GM23338 (cell line): ENCODE data around the gene NCAPD2. TPM values are rescaled to one million over a fixed set of nuclear protein-coding genes. Genes with fewer than 3 reads are reported as not detected.
"Not testable (repeated sequence)": the region's sequence is repeated elsewhere in the genome, so short reads cannot be mapped to it uniquely, and the experiment has no call there.

ENCODE experiments used
- ATAC-seq: fragments of 200-7000 bp; cut with Tn5 transposase; 3 replicates; pipeline ENCODE4 v1.9.1; 2020
- DNase-seq: peaks from one replicate; pipeline ENCODE4 v3.0.0-alpha.2; 2015; ENCODE audit warnings: low spot score
- H2AFZ ChIP-seq: fragments of 200-600 bp; sonication (generic); 2 replicates; pipeline ENCODE4 v1.8.0; 2016; ENCODE audit warnings: antibody characterized with exemption, mild to moderate bottlenecking, moderate library complexity
- H3F3A ChIP-seq: fragments of 200-600 bp; sonication (generic); replicated peaks from 2 replicates; pipeline ENCODE4 v1.8.0; 2017; ENCODE audit warnings: antibody characterized with exemption, mixed run types, low read depth
- H3K27ac ChIP-seq: fragments of 200-600 bp; sonication (generic); 2 replicates; pipeline ENCODE4 v1.6.1; 2016; ENCODE audit warnings: low read depth
- H3K27me3 ChIP-seq: fragments of 200-600 bp; sonication (generic); 2 replicates; pipeline ENCODE4 v1.8.0; 2016; ENCODE audit warnings: mild to moderate bottlenecking, mixed run types, moderate library complexity; ENCODE audit not compliant: insufficient read depth
- H3K36me3 ChIP-seq: fragments of 200-600 bp; sonication (generic); 2 replicates; pipeline ENCODE4 v1.8.0; 2016; ENCODE audit warnings: mild to moderate bottlenecking; ENCODE audit not compliant: insufficient read depth
- H3K4me1 ChIP-seq: fragments of 200-600 bp; sonication (generic); 2 replicates; pipeline ENCODE4 v1.8.0; 2016; ENCODE audit warnings: mild to moderate bottlenecking, moderate library complexity; ENCODE audit not compliant: insufficient read depth
- H3K4me2 ChIP-seq: fragments of 200-600 bp; sonication (generic); 2 replicates; pipeline ENCODE4 v1.7.1; 2017; ENCODE audit warnings: mixed run types
- H3K4me3 ChIP-seq: fragments of 200-600 bp; sonication (generic); 2 replicates; pipeline ENCODE4 v1.6.1; 2016; ENCODE audit warnings: mixed run types
- H3K79me2 ChIP-seq: fragments of 200-600 bp; sonication (generic); replicated peaks from 2 replicates; pipeline ENCODE4 v1.8.0; 2017; ENCODE audit warnings: mild to moderate bottlenecking; ENCODE audit not compliant: insufficient read depth
- H3K9me2 ChIP-seq: fragments of 200-600 bp; sonication (generic); 2 replicates; pipeline ENCODE4 v1.8.0; 2017; ENCODE audit not compliant: insufficient read depth
- H4K20me1 ChIP-seq: fragments of 200-600 bp; sonication (generic); replicated peaks from 2 replicates; pipeline ENCODE4 v1.8.0; 2017; ENCODE audit warnings: mild to moderate bottlenecking; ENCODE audit not compliant: insufficient read depth
- H3K27ac Mint-ChIP-seq: 2 replicates; pipeline ENCODE4 v1.8.0; 2020; ENCODE audit warnings: inconsistent platforms, mild to moderate bottlenecking, moderate library complexity, mixed read lengths
- H3K27me3 Mint-ChIP-seq: 3 replicates; pipeline ENCODE4 v1.8.0; 2022; ENCODE audit warnings: low read depth, mild to moderate bottlenecking, moderate library complexity, mixed read lengths, inconsistent platforms; ENCODE audit not compliant: insufficient read depth, poor library complexity
- H3K36me3 Mint-ChIP-seq: 3 replicates; pipeline ENCODE4 v1.8.0; 2021; ENCODE audit warnings: low read depth, mild to moderate bottlenecking, inconsistent platforms, moderate library complexity, mixed read lengths
- H3K4me1 Mint-ChIP-seq: 3 replicates; pipeline ENCODE4 v1.8.0; 2020; ENCODE audit warnings: mild to moderate bottlenecking, inconsistent platforms, mixed read lengths
- H3K4me3 Mint-ChIP-seq: 3 replicates; pipeline ENCODE4 v1.8.0; 2021; ENCODE audit warnings: moderate library complexity, mild to moderate bottlenecking, inconsistent platforms, mixed read lengths
- H3K9me3 Mint-ChIP-seq: 3 replicates; pipeline ENCODE4 v1.8.0; 2020; ENCODE audit warnings: moderate library complexity, mild to moderate bottlenecking, inconsistent platforms, mixed read lengths
- polyA plus RNA-seq: library from polyadenylated mRNA; unstranded; fragments of >200 nt; fragmentation: Nextera tagmentation; extraction: Ambion mirVana; gene quantifications from 2 replicates; pipeline ENCODE4 v1.2.1, GENCODE V29; 2016
- total RNA-seq: library from RNA; depleted of rRNA; stranded (reverse); fragments of >200 nt; shearing (Covaris generic); gene quantifications from 2 replicates; pipeline ENCODE4 v1.2.3, GENCODE V29; 2014
- TF ChIP-seq, protein P1 (sequence below): fragments of 250-450 bp; sonication (Bioruptor Pico); IDR thresholded peaks from 2 replicates; pipeline ENCODE4 v1.5.0; 2020; ENCODE audit warnings: mild to moderate bottlenecking, moderate library complexity

Gene NCAPD2
- total and polyA plus RNA-seq, 2 experiments from 2014 or later, result 34.2 to 217 TPM

DNA sequence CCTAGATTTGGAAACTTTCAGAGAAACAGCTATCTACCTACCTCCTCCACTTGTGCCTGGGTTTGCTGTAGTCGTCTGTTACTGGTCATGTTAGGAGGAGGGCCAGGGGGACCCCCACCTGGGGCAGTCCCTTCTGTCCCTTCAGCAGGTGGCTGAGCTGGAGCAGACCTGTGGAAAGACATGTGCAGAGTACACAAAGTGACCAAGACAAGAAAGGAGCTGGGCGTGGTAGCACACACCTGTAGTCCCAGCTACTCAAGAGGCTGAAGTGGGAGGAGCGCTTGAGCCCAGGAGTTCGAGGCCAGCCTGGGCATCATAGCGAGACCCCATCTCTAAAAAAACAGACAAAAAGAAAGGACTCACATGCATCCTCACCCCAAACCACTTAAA, 27.7 kb upstream of the NCAPD2 start (continued):
- TF ChIP-seq, protein P1, sequence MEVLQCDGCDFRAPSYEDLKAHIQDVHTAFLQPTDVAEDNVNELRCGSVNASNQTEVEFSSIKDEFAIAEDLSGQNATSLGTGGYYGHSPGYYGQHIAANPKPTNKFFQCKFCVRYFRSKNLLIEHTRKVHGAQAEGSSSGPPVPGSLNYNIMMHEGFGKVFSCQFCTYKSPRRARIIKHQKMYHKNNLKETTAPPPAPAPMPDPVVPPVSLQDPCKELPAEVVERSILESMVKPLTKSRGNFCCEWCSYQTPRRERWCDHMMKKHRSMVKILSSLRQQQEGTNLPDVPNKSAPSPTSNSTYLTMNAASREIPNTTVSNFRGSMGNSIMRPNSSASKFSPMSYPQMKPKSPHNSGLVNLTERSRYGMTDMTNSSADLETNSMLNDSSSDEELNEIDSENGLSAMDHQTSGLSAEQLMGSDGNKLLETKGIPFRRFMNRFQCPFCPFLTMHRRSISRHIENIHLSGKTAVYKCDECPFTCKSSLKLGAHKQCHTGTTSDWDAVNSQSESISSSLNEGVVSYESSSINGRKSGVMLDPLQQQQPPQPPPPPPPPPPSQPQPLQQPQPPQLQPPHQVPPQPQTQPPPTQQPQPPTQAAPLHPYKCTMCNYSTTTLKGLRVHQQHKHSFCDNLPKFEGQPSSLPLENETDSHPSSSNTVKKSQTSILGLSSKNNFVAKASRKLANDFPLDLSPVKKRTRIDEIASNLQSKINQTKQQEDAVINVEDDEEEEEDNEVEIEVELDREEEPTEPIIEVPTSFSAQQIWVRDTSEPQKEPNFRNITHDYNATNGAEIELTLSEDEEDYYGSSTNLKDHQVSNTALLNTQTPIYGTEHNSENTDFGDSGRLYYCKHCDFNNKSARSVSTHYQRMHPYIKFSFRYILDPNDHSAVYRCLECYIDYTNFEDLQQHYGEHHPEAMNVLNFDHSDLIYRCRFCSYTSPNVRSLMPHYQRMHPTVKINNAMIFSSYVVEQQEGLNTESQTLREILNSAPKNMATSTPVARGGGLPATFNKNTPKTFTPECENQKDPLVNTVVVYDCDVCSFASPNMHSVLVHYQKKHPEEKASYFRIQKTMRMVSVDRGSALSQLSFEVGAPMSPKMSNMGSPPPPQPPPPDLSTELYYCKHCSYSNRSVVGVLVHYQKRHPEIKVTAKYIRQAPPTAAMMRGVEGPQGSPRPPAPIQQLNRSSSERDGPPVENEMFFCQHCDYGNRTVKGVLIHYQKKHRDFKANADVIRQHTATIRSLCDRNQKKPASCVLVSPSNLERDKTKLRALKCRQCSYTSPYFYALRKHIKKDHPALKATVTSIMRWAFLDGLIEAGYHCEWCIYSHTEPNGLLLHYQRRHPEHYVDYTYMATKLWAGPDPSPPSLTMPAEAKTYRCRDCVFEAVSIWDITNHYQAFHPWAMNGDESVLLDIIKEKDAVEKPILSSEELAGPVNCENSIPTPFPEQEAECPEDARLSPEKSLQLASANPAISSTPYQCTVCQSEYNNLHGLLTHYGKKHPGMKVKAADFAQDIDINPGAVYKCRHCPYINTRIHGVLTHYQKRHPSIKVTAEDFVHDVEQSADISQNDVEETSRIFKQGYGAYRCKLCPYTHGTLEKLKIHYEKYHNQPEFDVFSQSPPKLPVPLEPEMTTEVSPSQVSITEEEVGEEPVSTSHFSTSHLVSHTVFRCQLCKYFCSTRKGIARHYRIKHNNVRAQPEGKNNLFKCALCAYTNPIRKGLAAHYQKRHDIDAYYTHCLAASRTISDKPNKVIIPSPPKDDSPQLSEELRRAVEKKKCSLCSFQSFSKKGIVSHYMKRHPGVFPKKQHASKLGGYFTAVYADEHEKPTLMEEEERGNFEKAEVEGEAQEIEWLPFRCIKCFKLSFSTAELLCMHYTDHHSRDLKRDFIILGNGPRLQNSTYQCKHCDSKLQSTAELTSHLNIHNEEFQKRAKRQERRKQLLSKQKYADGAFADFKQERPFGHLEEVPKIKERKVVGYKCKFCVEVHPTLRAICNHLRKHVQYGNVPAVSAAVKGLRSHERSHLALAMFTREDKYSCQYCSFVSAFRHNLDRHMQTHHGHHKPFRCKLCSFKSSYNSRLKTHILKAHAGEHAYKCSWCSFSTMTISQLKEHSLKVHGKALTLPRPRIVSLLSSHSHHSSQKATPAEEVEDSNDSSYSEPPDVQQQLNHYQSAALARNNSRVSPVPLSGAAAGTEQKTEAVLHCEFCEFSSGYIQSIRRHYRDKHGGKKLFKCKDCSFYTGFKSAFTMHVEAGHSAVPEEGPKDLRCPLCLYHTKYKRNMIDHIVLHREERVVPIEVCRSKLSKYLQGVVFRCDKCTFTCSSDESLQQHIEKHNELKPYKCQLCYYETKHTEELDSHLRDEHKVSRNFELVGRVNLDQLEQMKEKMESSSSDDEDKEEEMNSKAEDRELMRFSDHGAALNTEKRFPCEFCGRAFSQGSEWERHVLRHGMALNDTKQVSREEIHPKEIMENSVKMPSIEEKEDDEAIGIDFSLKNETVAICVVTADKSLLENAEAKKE (CRISPR knock-in tag), result no peak

DNA sequence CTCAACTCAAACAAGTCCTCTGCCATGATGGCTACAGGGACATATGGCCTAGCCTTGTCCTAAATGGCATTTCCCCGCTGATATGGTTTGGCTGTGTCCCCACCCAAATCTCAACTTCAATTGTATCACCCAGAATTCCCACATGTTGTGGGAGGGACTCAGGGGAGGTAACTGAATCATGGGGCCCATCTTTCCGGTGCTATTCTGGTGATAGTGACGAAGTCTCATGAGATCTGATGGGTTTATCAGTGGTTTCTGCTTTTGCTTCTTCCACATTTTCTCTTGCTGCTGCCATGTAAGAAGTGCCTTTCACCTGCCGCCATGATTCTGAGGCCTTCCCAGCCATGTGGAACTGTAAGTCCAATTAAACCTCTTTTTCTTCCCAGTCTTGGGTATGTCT, 27.2 kb upstream of the NCAPD2 start:
- DNase-seq, H3K4me3 ChIP-seq, ATAC-seq, H3K9me2 ChIP-seq, H4K20me1 ChIP-seq, H3K27ac Mint-ChIP-seq, H3K9me3 Mint-ChIP-seq, H2AFZ ChIP-seq, H3K4me2 ChIP-seq, H3K4me3 Mint-ChIP-seq, H3K27ac ChIP-seq, H3K27me3 ChIP-seq: not testable (repeated sequence)
- Histone ChIP-seq H3K79me2 (peaks cover 22% of the 10 kb centered on the region), H3K36me3 (peaks cover 12% of the 10 kb centered on the region), H3K4me1 (peaks cover 14% of the 10 kb centered on the region), H3F3A (peaks cover 11% of the 10 kb centered on the region)
- H3K27me3 Mint-ChIP-seq, result peaks cover 13% of the 10 kb centered on the region
- H3K36me3 Mint-ChIP-seq, result peaks cover 48% of the 10 kb centered on the region
- H3K4me1 Mint-ChIP-seq, result peaks cover 16% of the 10 kb centered on the region

DNA sequence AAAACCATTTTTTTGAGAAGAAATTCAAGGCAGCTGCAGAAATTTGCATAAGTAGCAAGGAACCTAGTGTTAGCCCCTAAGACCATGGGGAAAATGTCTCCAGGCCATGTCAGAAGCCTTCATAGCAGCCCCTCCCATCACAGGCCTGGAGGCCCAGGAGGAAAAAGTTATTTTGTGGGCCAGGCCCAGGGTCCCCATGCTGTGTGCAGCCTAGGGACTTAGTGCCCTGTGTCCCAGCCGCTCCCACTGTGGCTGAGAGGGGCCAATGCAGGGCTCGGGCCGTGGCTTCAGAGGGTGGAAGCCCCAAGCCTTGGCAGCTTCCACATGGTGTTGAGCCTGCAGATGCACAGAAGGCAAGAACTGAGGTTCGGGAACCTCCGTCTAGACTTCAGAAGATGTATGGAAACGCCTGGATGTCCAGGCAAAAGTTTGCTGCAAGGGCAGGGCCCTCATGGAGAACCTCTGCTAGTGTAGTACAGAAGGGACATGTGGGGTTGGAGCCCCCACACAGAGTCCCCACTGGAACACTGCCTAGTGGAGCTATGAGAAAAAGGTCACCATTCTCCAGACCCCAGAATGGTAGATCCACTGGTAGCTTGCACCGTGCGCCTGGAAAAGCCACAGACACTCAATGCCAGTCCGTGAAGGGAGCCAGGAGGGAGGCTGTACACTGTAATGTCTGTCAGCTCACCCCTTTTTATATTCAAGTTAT, 26.2 kb upstream of the NCAPD2 start:
- Histone ChIP-seq H3F3A (peaks cover 18% of the 10 kb centered on the region), H3K4me1 (peaks cover 14% of the 10 kb centered on the region), H3K79me2 (peaks cover 22% of the 10 kb centered on the region), H3K36me3 (peaks cover 12% of the 10 kb centered on the region)
- not testable (repeated sequence) for H3K27ac Mint-ChIP-seq, ATAC-seq, H3K27me3 ChIP-seq, H3K9me2 ChIP-seq, H3K27ac ChIP-seq, H2AFZ ChIP-seq, H3K4me3 Mint-ChIP-seq, H4K20me1 ChIP-seq, H3K4me2 ChIP-seq, DNase-seq, H3K9me3 Mint-ChIP-seq, H3K4me3 ChIP-seq
- Mint-ChIP-seq H3K27me3 (peaks cover 11% of the 10 kb centered on the region), H3K36me3 (peaks cover 39% of the 10 kb centered on the region), H3K4me1 (peaks cover 16% of the 10 kb centered on the region)
